ENCODE measurements around the gene TBC1D8. TPM values are rescaled to one million over a fixed set of nuclear protein-coding genes. Genes with fewer than 3 reads are reported as not detected.

The TBC1D8 gene
- total and polyA plus RNA-seq, 7 experiments from 2014 or later = 0.30 to 20.1 (median 2.2) TPM

- POLR2A ChIA-PET = no interaction called here
- Mint-ChIP-seq H3K27me3 (peaks cover 0 to 1% (median 0%) of the 10 kb centered on the region in 5 donors), H3K9me3 (no peaks in the 10 kb centered on the region), H3K4me1 (peaks cover 0 to 12% (median 8%) of the 10 kb centered on the region in 7 donors), H3K36me3 (peaks cover 0 to 9% (median 3%) of the 10 kb centered on the region in 5 donors), H3K4me3 (peak overlapping the region in 2 of 10 donors; percentile 7 to 50), H3K27ac (peak overlapping the region in 5 of 9 donors; percentile 43 to 74 (median 58))
- Histone ChIP-seq H3K36me3 (ENCODE audit: control insufficient read depth in 2 of 3, insufficient read depth in 3 of 3, low read length in 3 of 3) (no peaks in the 10 kb centered on the region), H3K4me1 (ENCODE audit: control insufficient read depth in 2 of 2, insufficient read depth in 2 of 2, low read length in 2 of 2) (no peaks in the 10 kb centered on the region), H3K9me3 (ENCODE audit: control insufficient read depth in 2 of 3, low read length in 3 of 3) (no peaks in the 10 kb centered on the region), H3K27ac (ENCODE audit: low read depth, low read length) (no peak overlapping the region), H3K4me3 (ENCODE audit: low read length) (no peak overlapping the region), H3K27me3 (ENCODE audit: control insufficient read depth in 2 of 2, insufficient read depth in 2 of 2, low read length in 2 of 2) (no peaks in the 10 kb centered on the region)
- CTCF ChIA-PET = interaction anchor here (0.5 to 0.8 kb wide), 2 partner anchors 23 to 64 kb away, joined by 3 read pairs; no protein-coding TSS in a partner anchor
- DNase-seq = peak in 6 of 9 donors; percentile 22 to 56 (median 46)
- peak; percentile 64 for ATAC-seq
- intact Hi-C loops (cut with micrococcal nuclease) = loop anchor here in 1 of 2 donors (1.0 kb wide), 1 partner anchor 354 kb away; no protein-coding TSS in a partner anchor
Measured at GRCh38 chr2:100964222-100964621, 187.0 kb downstream of the TBC1D8 start.

GRCh38 chr2:100963026-100963375, 188.2 kb downstream of the TBC1D8 start:
- no peaks in the 10 kb centered on the region for H3K9me3 ChIP-seq (ENCODE audit: control insufficient read depth in 2 of 3, low read length in 3 of 3)
- H3K4me3 ChIP-seq (ENCODE audit: low read length) = no peak overlapping the region
- Mint-ChIP-seq H3K27ac (peak overlapping the region in 2 of 9 donors; percentile 10 to 67), H3K27me3 (no peaks in the 10 kb centered on the region), H3K9me3 (no peaks in the 10 kb centered on the region), H3K4me3 (no peak overlapping the region), H3K36me3 (peaks cover 0 to 8% (median 2%) of the 10 kb centered on the region in 5 donors), H3K4me1 (peaks cover 0 to 12% (median 8%) of the 10 kb centered on the region in 7 donors)
- CTCF ChIA-PET = no interaction called here
- no peaks in the 10 kb centered on the region for H3K27me3 ChIP-seq (ENCODE audit: control insufficient read depth in 2 of 2, insufficient read depth in 2 of 2, low read length in 2 of 2)
- ATAC-seq (no peak), DNase-seq (no peak)
- intact Hi-C loops (cut with micrococcal nuclease) = no loop called here
- no peaks in the 10 kb centered on the region for H3K4me1 ChIP-seq (ENCODE audit: control insufficient read depth in 2 of 2, insufficient read depth in 2 of 2, low read length in 2 of 2)
- POLR2A ChIA-PET = interaction anchor here (0.6 kb wide), 1 partner anchor 373 kb away, joined by 3 read pairs; no protein-coding TSS in a partner anchor
- H3K27ac ChIP-seq (ENCODE audit: low read depth, low read length) = no peak overlapping the region
- H3K36me3 ChIP-seq (ENCODE audit: control insufficient read depth in 2 of 3, insufficient read depth in 3 of 3, low read length in 3 of 3) = no peaks in the 10 kb centered on the region

- H3K4me3 Mint-ChIP-seq = no peak overlapping the region
- H3K36me3 Mint-ChIP-seq = peaks cover 0 to 4% (median 0%) of the 10 kb centered on the region in 5 donors
- no peaks in the 10 kb centered on the region for H3K4me1 ChIP-seq (ENCODE audit: control insufficient read depth in 2 of 2, insufficient read depth in 2 of 2, low read length in 2 of 2)
- no peaks in the 10 kb centered on the region for H3K9me3 ChIP-seq (ENCODE audit: control insufficient read depth in 2 of 3, low read length in 3 of 3)
- intact Hi-C loops (cut with micrococcal nuclease) = no loop called here
- H3K27ac ChIP-seq (ENCODE audit: low read depth, low read length) = no peak overlapping the region
- peaks cover 0 to 12% (median 8%) of the 10 kb centered on the region in 7 donors for H3K4me1 Mint-ChIP-seq
- no peaks in the 10 kb centered on the region for H3K27me3 ChIP-seq (ENCODE audit: control insufficient read depth in 2 of 2, insufficient read depth in 2 of 2, low read length in 2 of 2)
- ChIA-PET CTCF (no interaction called here), POLR2A (interaction anchor here (0.6 kb wide), 1 partner anchor 372 kb away, joined by 3 read pairs; no protein-coding TSS in a partner anchor)
- ATAC-seq (no peak), DNase-seq (no peak)
- H3K9me3 Mint-ChIP-seq = no peaks in the 10 kb centered on the region
- no peak overlapping the region for H3K27ac Mint-ChIP-seq
- no peaks in the 10 kb centered on the region for H3K27me3 Mint-ChIP-seq
- H3K36me3 ChIP-seq (ENCODE audit: control insufficient read depth in 2 of 3, insufficient read depth in 3 of 3, low read length in 3 of 3) = no peaks in the 10 kb centered on the region
- no peak overlapping the region for H3K4me3 ChIP-seq (ENCODE audit: low read length)
Measured at GRCh38 chr2:100962366-100963025, 188.7 kb downstream of the TBC1D8 start.

- ATAC-seq = no peak
- H3K4me3 ChIP-seq (ENCODE audit: low read length) = no peak overlapping the region
- H3K27ac ChIP-seq (ENCODE audit: low read depth, low read length) = no peak overlapping the region
- no peak for DNase-seq
- H3K9me3 Mint-ChIP-seq = peaks cover 0 to 2% (median 0%) of the 10 kb centered on the region in 11 donors
- POLR2A ChIA-PET = no interaction called here
- no peaks in the 10 kb centered on the region for H3K36me3 ChIP-seq (ENCODE audit: control insufficient read depth in 2 of 3, insufficient read depth in 3 of 3, low read length in 3 of 3)
- no peak overlapping the region for H3K27ac Mint-ChIP-seq
- H3K4me1 ChIP-seq (ENCODE audit: control insufficient read depth in 2 of 2, insufficient read depth in 2 of 2, low read length in 2 of 2) = no peaks in the 10 kb centered on the region
- intact Hi-C loops (cut with micrococcal nuclease) = no loop called here
- H3K27me3 ChIP-seq (ENCODE audit: control insufficient read depth in 2 of 2, insufficient read depth in 2 of 2, low read length in 2 of 2) = no peaks in the 10 kb centered on the region
- peaks cover 0 to 5% (median 0%) of the 10 kb centered on the region in 5 donors for H3K27me3 Mint-ChIP-seq
- H3K9me3 ChIP-seq (ENCODE audit: control insufficient read depth in 2 of 3, low read length in 3 of 3) = no peaks in the 10 kb centered on the region
- peaks cover 0 to 6% (median 0%) of the 10 kb centered on the region in 5 donors for H3K36me3 Mint-ChIP-seq
- no peak overlapping the region for H3K4me3 Mint-ChIP-seq
- CTCF ChIA-PET = no interaction called here
- H3K4me1 Mint-ChIP-seq = peaks cover 0 to 12% (median 8%) of the 10 kb centered on the region in 7 donors
Measured at GRCh38 chr2:100960688-100961087, 190.5 kb downstream of the TBC1D8 start.

- intact Hi-C loops (cut with micrococcal nuclease) = no loop called here
- H3K36me3 ChIP-seq (ENCODE audit: control insufficient read depth in 2 of 3, insufficient read depth in 3 of 3, low read length in 3 of 3) = no peaks in the 10 kb centered on the region
- H3K27me3 ChIP-seq (ENCODE audit: control insufficient read depth in 2 of 2, insufficient read depth in 2 of 2, low read length in 2 of 2) = no peaks in the 10 kb centered on the region
- Mint-ChIP-seq H3K9me3 (peaks cover 0 to 2% (median 0%) of the 10 kb centered on the region in 11 donors), H3K27ac (peak overlapping the region in 1 of 9 donors; percentile 26), H3K36me3 (peaks cover 0 to 6% (median 0%) of the 10 kb centered on the region in 5 donors), H3K4me1 (peaks cover 0 to 8% (median 7%) of the 10 kb centered on the region in 7 donors), H3K4me3 (no peak overlapping the region), H3K27me3 (peaks cover 0 to 5% (median 0%) of the 10 kb centered on the region in 5 donors)
- no peak overlapping the region for H3K4me3 ChIP-seq (ENCODE audit: low read length)
- ATAC-seq = no peak
- no peaks in the 10 kb centered on the region for H3K9me3 ChIP-seq (ENCODE audit: control insufficient read depth in 2 of 3, low read length in 3 of 3)
- POLR2A ChIA-PET = interaction anchor here (1.1 kb wide), 1 partner anchor 9 kb away, joined by 4 read pairs; no protein-coding TSS in a partner anchor
- no peaks in the 10 kb centered on the region for H3K4me1 ChIP-seq (ENCODE audit: control insufficient read depth in 2 of 2, insufficient read depth in 2 of 2, low read length in 2 of 2)
- CTCF ChIA-PET = interaction anchor here (0.5 to 0.7 kb wide), 3 partner anchors 343 to 421 kb away, joined by 3 to 6 read pairs (median 4); no protein-coding TSS in a partner anchor
- DNase-seq = no peak
- H3K27ac ChIP-seq (ENCODE audit: low read depth, low read length) = no peak overlapping the region
Measured at GRCh38 chr2:100959225-100959880, 191.8 kb downstream of the TBC1D8 start.

GRCh38 chr2:100957996-100958653, 193.1 kb downstream of the TBC1D8 start:
- Histone ChIP-seq H3K27ac (ENCODE audit: low read depth, low read length) (no peak overlapping the region), H3K9me3 (ENCODE audit: control insufficient read depth in 2 of 3, low read length in 3 of 3) (no peaks in the 10 kb centered on the region), H3K4me3 (ENCODE audit: low read length) (no peak overlapping the region), H3K4me1 (ENCODE audit: control insufficient read depth in 2 of 2, insufficient read depth in 2 of 2, low read length in 2 of 2) (no peaks in the 10 kb centered on the region), H3K27me3 (ENCODE audit: control insufficient read depth in 2 of 2, insufficient read depth in 2 of 2, low read length in 2 of 2) (no peaks in the 10 kb centered on the region), H3K36me3 (ENCODE audit: control insufficient read depth in 2 of 3, insufficient read depth in 3 of 3, low read length in 3 of 3) (no peaks in the 10 kb centered on the region)
- Mint-ChIP-seq H3K9me3 (peaks cover 0 to 2% (median 0%) of the 10 kb centered on the region in 11 donors), H3K4me1 (peaks cover 0 to 10% (median 5%) of the 10 kb centered on the region in 7 donors), H3K4me3 (no peak overlapping the region), H3K27ac (no peak overlapping the region), H3K36me3 (peaks cover 0 to 6% (median 4%) of the 10 kb centered on the region in 5 donors), H3K27me3 (peaks cover 0 to 5% (median 0%) of the 10 kb centered on the region in 5 donors)
- POLR2A ChIA-PET = no interaction called here
- ATAC-seq (no peak), DNase-seq (no peak)
- CTCF ChIA-PET = no interaction called here
- intact Hi-C loops (cut with micrococcal nuclease) = no loop called here
